K562 (cell line): ENCODE data around the gene RNF26. TPM values are rescaled to one million over a fixed set of nuclear protein-coding genes. Genes with fewer than 3 reads are reported as not detected.

Experiments used
- E2F1 ChIP-seq: sonication (generic); formaldehyde crosslinking; IDR thresholded peaks from 2 replicates; pipeline ENCODE4 v1.8.1; 2023; ENCODE audit warnings: mild to moderate bottlenecking, missing genetic modification reagents, moderate library complexity
- HES1 ChIP-seq: fragments of 450-650 bp; IDR thresholded peaks from 2 replicates; pipeline ENCODE4 v1.6.1; 2016; ENCODE audit warnings: low read depth, mild to moderate bottlenecking, moderate library complexity
- MEIS2 ChIP-seq: fragments of 450-650 bp; IDR thresholded peaks from 2 replicates; pipeline ENCODE4 v1.6.1; 2014; ENCODE audit warnings: mild to moderate bottlenecking; ENCODE audit not compliant: partially characterized antibody
- MYBL2 ChIP-seq, 2 experiments: fragments of 450-650 bp in 1 of 2; sonication (generic) in 1 of 2; formaldehyde crosslinking in 1 of 2; IDR thresholded peaks; 2 replicates each; pipeline versions ENCODE4 v1.6.1 to v1.8.1; 2017 to 2022; ENCODE audit warnings: borderline replicate concordance in 1 of 2, inconsistent platforms in 1 of 2, low read depth in 1 of 2, mild to moderate bottlenecking in 1 of 2, missing genetic modification reagents in 1 of 2, moderate library complexity in 1 of 2
- NEUROD1 ChIP-seq: fragments of 150-350 bp; IDR thresholded peaks from 2 replicates; pipeline ENCODE4 v1.6.1; 2014; ENCODE audit warnings: borderline replicate concordance, low read length, low read depth; ENCODE audit not compliant: partially characterized antibody
- NFIC ChIP-seq: fragments of 450-650 bp; IDR thresholded peaks from 2 replicates; pipeline ENCODE4 v1.6.1; 2017; ENCODE audit warnings: mild to moderate bottlenecking, inconsistent platforms
- PKNOX1 ChIP-seq: fragments of 450-650 bp; IDR thresholded peaks from 2 replicates; pipeline ENCODE4 v1.6.1; 2016
- RREB1 ChIP-seq: fragments of 250-450 bp; sonication (Bioruptor Pico); IDR thresholded peaks from 2 replicates; pipeline ENCODE4 v1.4.0; 2020
- TCF3 ChIP-seq: sonication (generic); formaldehyde crosslinking; IDR thresholded peaks from 2 replicates; pipeline ENCODE4 v1.4.0; 2020; ENCODE audit warnings: mild to moderate bottlenecking, missing genetic modification reagents
- TRIM24 ChIP-seq, 2 experiments: fragments of 450-650 bp; IDR thresholded peaks; 2 replicates each; pipeline ENCODE4 v1.6.1; 2016
- ZC3H4 ChIP-seq: sonication (generic); formaldehyde crosslinking; IDR thresholded peaks from 2 replicates; pipeline ENCODE4 v1.9.0; 2021; ENCODE audit warnings: missing genetic modification reagents, borderline replicate concordance
- ZNF280B ChIP-seq: fragments of 250-450 bp; sonication (Bioruptor Pico); IDR thresholded peaks from 2 replicates; pipeline ENCODE4 v1.5.1; 2021; ENCODE audit warnings: mild to moderate bottlenecking
- ZNF384 ChIP-seq: IDR thresholded peaks from 2 replicates; pipeline ENCODE4 v1.6.1; 2012; ENCODE audit warnings: low read depth, low read length, improper control_type of control experiment
- ZNF586 ChIP-seq: fragments of 450-650 bp; formaldehyde crosslinking; conservative IDR thresholded peaks from 2 replicates; pipeline ENCODE4 v1.4.0; 2020; ENCODE audit warnings: mild to moderate bottlenecking, moderate library complexity
- polyA plus RNA-seq, 8 experiments: library from polyadenylated mRNA; depleted of rRNA in 4 of 8; stranded (reverse) in 5 of 8; unstranded in 3 of 8; fragments of >200 nt; fragmentation: Nextera tagmentation in 2 of 8; fragmentation: Illumina TruSeq in 1 of 8; extraction: Ambion mirVana in 2 of 8; extraction: Trizol in 1 of 8; gene quantifications; 2 replicates each; pipeline versions ENCODE4 v1.2.1 to v1.2.3, GENCODE V29; 2011 to 2014; ENCODE audit warnings: inconsistent platforms in 1 of 8, missing spikeins in 1 of 8
- total RNA-seq, 7 experiments: library from RNA; depleted of rRNA in 6 of 7; stranded (reverse); fragments of >200 nt in 6 of 7; fragmentation: Illumina TruSeq in 2 of 7; extraction: Trizol in 2 of 7; gene quantifications; 2 replicates each; pipeline versions ENCODE4 v1.2.1 to v1.2.3, GENCODE V29; 2011 to 2021; ENCODE audit warnings: low replicate concordance in 1 of 7

RNF26 gene
- total and polyA plus RNA-seq, 9 of the 15 experiments (the other 6 are each of a cell fraction or from before 2014, with no cell fraction given): 5.3 to 53.6 (median 12.7) TPM

GRCh38 chr11:119334174-119334930, at the start of gene RNF26 (continued):
- no peak for TF ChIP-seq ZNF280B (CRISPR knock-in tag)
- peak; percentile 64 for TF ChIP-seq NEUROD1
- 0 out of 2 replicates have a peak, but pooled peaks have one; percentile 17 for TF ChIP-seq RREB1 (CRISPR knock-in tag)
- TF ChIP-seq PKNOX1: peak; percentile 81
- TF ChIP-seq ZNF384: peak; percentile 92
- TF ChIP-seq HES1: no peak
- TF ChIP-seq NFIC: peak; percentile 49; the same call in 1 of the 2 replicates
- no peak for TF ChIP-seq TCF3 (CRISPR knock-in tag)
- TF ChIP-seq MEIS2: peak; percentile 33
- no peak for TF ChIP-seq ZNF586
- TF ChIP-seq MYBL2 (IDR thresholded peaks at IDR 0.05; ENCODE audit: low read depth): peak; percentile 98
- peak; percentile 90; the same call in 1 of the 2 replicates for TF ChIP-seq MYBL2 (CRISPR knock-in tag; IDR thresholded peaks at IDR 0.05; ENCODE audit: borderline replicate concordance)
- 0 out of 4 replicates have a peak, but pooled peaks of 1 of the 2 experiments have one; percentile 20 for TF ChIP-seq TRIM24 (IDR thresholded peaks at IDR 0.05)
- TF ChIP-seq ZC3H4: 0 out of 2 replicates have a peak, but pooled peaks have one; percentile 63
- 0 out of 2 replicates have a peak, but pooled peaks have one; percentile 41 for TF ChIP-seq E2F1 (CRISPR knock-in tag)
